Measurements from ENCODE around the gene TACR2.

Gene TACR2

GRCh38 chr10:69426376-69426727 lies 9.6 kb upstream of the TACR2 start:
- Histone ChIP-seq H3K27ac (no peak overlapping the region), H3K4me3 (no peak overlapping the region)
- no peak for TF ChIP-seq CTCF (IDR thresholded peaks at IDR 0.05)
- DNase-seq (ENCODE audit: low spot score), result no peak

GRCh38 chr10:69425511-69426298 lies 9.0 kb upstream of the TACR2 start:
- no peak overlapping the region for H3K4me3 ChIP-seq
- TF ChIP-seq CTCF (IDR thresholded peaks at IDR 0.05), result no peak
- DNase-seq (ENCODE audit: low spot score), result no peak
- no peak overlapping the region for H3K27ac ChIP-seq

GRCh38 chr10:69425041-69425440 lies 8.3 kb upstream of the TACR2 start:
- Histone ChIP-seq H3K27ac (no peak overlapping the region), H3K4me3 (no peak overlapping the region)
- no peak for DNase-seq (ENCODE audit: low spot score)
- no peak for TF ChIP-seq CTCF (IDR thresholded peaks at IDR 0.05)

- TF ChIP-seq CTCF (IDR thresholded peaks at IDR 0.05), result no peak
- no peak overlapping the region for H3K27ac ChIP-seq
Observed at GRCh38 chr10:69422676-69423075, 6.0 kb upstream of the TACR2 start.

GRCh38 chr10:69421611-69422308 lies 5.0 kb upstream of the TACR2 start:
- no peak for TF ChIP-seq CTCF (IDR thresholded peaks at IDR 0.05)
- H3K27ac ChIP-seq, result no peak overlapping the region
- no peak overlapping the region for H3K4me3 ChIP-seq
- no peak for DNase-seq (ENCODE audit: low spot score)

More at GRCh38 chr10:69422676-69423075, 6.0 kb upstream of the TACR2 start:
- no peak overlapping the region for H3K4me3 ChIP-seq
- no peak for DNase-seq (ENCODE audit: low spot score)

GRCh38 chr10:69419744-69420126 lies 3.0 kb upstream of the TACR2 start:
- TF ChIP-seq CTCF (IDR thresholded peaks at IDR 0.05), result no peak
- H3K4me3 ChIP-seq, result no peak overlapping the region
- DNase-seq (ENCODE audit: low spot score), result no peak
- H3K27ac ChIP-seq, result no peak overlapping the region

All from coronary artery (tissue), 2 donors.